MCF 10A (cell line): Measurements from ENCODE around the gene MTHFR. TPM values are rescaled to one million over a fixed set of nuclear protein-coding genes. Genes with fewer than 3 reads are reported as not detected.

Source experiments
- BruUV-seq: library from RNA; stranded (reverse); fragments of 400-500 nt; replicated peaks from 2 replicates; lab custom pipeline; 2021; lab: Mats Ljungman, UMichigan
- CTCF ChIA-PET: fragments of 300-600 bp; sonication (Branson Sonifier 250); formaldehyde crosslinking; extraction: SDS; loops from one replicate; lab custom pipeline; 2021; ENCODE audit warnings: antibody characterized with exemption, inconsistent platforms; lab: Yijun Ruan, JAX
- POLR2A ChIA-PET: fragments of 300-600, 350-650 bp; sonication (Branson Sonifier 250); formaldehyde crosslinking; extraction: SDS; loops from one replicate; lab custom pipeline; 2020; ENCODE audit warnings: antibody characterized with exemption, inconsistent platforms; lab: Yijun Ruan, JAX
- DNase-seq: peaks from one replicate; pipeline ENCODE4 v3.0.0-alpha.2; 2018; ENCODE audit not compliant: unreplicated experiment
- H3K27ac Mint-ChIP-seq: one replicate; pipeline ENCODE4 v1.8.0; 2022; ENCODE audit warnings: mild to moderate bottlenecking, low read depth, mixed read lengths; ENCODE audit not compliant: unreplicated experiment
- H3K27me3 Mint-ChIP-seq: one replicate; pipeline ENCODE4 v1.8.0; 2022; ENCODE audit warnings: mixed read lengths; ENCODE audit not compliant: insufficient read depth, unreplicated experiment
- H3K36me3 Mint-ChIP-seq: one replicate; pipeline ENCODE4 v1.8.0; 2022; ENCODE audit warnings: mild to moderate bottlenecking, moderate library complexity, mixed read lengths; ENCODE audit not compliant: insufficient read depth, unreplicated experiment
- H3K4me1 Mint-ChIP-seq: one replicate; pipeline ENCODE4 v1.8.0; 2022; ENCODE audit warnings: mixed read lengths; ENCODE audit not compliant: insufficient read depth, unreplicated experiment
- H3K4me3 Mint-ChIP-seq: one replicate; pipeline ENCODE4 v1.8.0; 2022; ENCODE audit warnings: mild to moderate bottlenecking, moderate library complexity, mixed read lengths; ENCODE audit not compliant: unreplicated experiment
- H3K9me3 Mint-ChIP-seq: one replicate; pipeline ENCODE4 v1.8.0; 2022; ENCODE audit warnings: mixed read lengths; ENCODE audit not compliant: unreplicated experiment
- CTCF ChIP-seq: fragments of 200-600 bp; IDR thresholded peaks from one replicate; pipeline ENCODE4 v1.8.0; 2022; ENCODE audit warnings: antibody characterized with exemption, mild to moderate bottlenecking; ENCODE audit not compliant: unreplicated experiment
- intact Hi-C: fragments of 100-400 bp; cut with micrococcal nuclease; formaldehyde crosslinking; loops from 2 replicates; pipeline ENCODE4 v1.14.1; 2022
- total RNA-seq: library from RNA; stranded (reverse); gene quantifications from 2 replicates; pipeline ENCODE4 v1.2.3, GENCODE V29; 2022

Gene MTHFR
- total RNA-seq, 1 experiment from 2014 or later, result 14.0 TPM

- TF ChIP-seq CTCF, result no peak
- TSS peak; percentile 38 for BruUV-seq
- Mint-ChIP-seq H3K9me3 (no peaks in the 10 kb centered on the region), H3K27ac (peak overlapping the region; percentile 96), H3K27me3 (no peaks in the 10 kb centered on the region), H3K4me1 (peaks cover 20% of the 10 kb centered on the region), H3K36me3 (peaks cover 20% of the 10 kb centered on the region), H3K4me3 (peak overlapping the region; percentile 53)
- ChIA-PET CTCF (no interaction called here), POLR2A (interaction anchor here (0.6 to 8.7 kb wide), 5 partner anchors 9 to 83 kb away, joined by 3 to 87 read pairs (median 8); partner anchors contain the start of genes AGTRAP, CLCN6 and MTHFR)
- intact Hi-C loops, result loop anchor here (2.0 kb wide), 1 partner anchor 15 kb away; the partner anchor contains the start of gene MTHFR
- no peak for DNase-seq
Observed at GRCh38 chr1:11790101-11790879, 15.5 kb downstream of the MTHFR start.

GRCh38 chr1:11789126-11790067 lies 16.4 kb downstream of the MTHFR start:
- DNase-seq, result no peak
- no peak for TF ChIP-seq CTCF
- Mint-ChIP-seq H3K9me3 (no peaks in the 10 kb centered on the region), H3K36me3 (peaks cover 20% of the 10 kb centered on the region), H3K4me3 (no peak overlapping the region), H3K27ac (peak overlapping the region; percentile 96), H3K27me3 (no peaks in the 10 kb centered on the region), H3K4me1 (peaks cover 20% of the 10 kb centered on the region)
- ChIA-PET CTCF (no interaction called here), POLR2A (interaction anchor here (0.6 to 8.7 kb wide), 6 partner anchors 14 to 136 kb away, joined by 3 to 87 read pairs (median 6); partner anchors contain the start of genes CLCN6 and MTHFR)
- intact Hi-C loops, result loop anchor here (2.0 kb wide), 1 partner anchor 15 kb away; the partner anchor contains the start of gene MTHFR
- BruUV-seq, result no TSS peak

GRCh38 chr1:11788549-11789053 lies 17.2 kb downstream of the MTHFR start:
- no peak overlapping the region for H3K4me3 Mint-ChIP-seq
- no peaks in the 10 kb centered on the region for H3K9me3 Mint-ChIP-seq
- H3K27ac Mint-ChIP-seq, result no peak overlapping the region
- ChIA-PET POLR2A (interaction anchor here (0.6 to 8.7 kb wide), 7 partner anchors 13 to 813 kb away, joined by 3 to 87 read pairs (median 4); partner anchors contain the start of genes CLCN6 and MTHFR), CTCF (no interaction called here)
- intact Hi-C loops, result no loop called here
- no peaks in the 10 kb centered on the region for H3K27me3 Mint-ChIP-seq
- TF ChIP-seq CTCF, result no peak
- peaks cover 13% of the 10 kb centered on the region for H3K36me3 Mint-ChIP-seq
- no TSS peak for BruUV-seq
- peaks cover 20% of the 10 kb centered on the region for H3K4me1 Mint-ChIP-seq
- DNase-seq, result no peak
